GM23338 (cell line): ENCODE results near the gene PPFIBP2.
A peak's percentile ranks its signal among the peaks of the same experiment; 100 is the strongest.

Experiments
- CREB1 ChIP-seq: fragments of 250-450 bp; sonication (Bioruptor Pico); IDR thresholded peaks from 2 replicates; pipeline ENCODE4 v1.5.0; 2020; ENCODE audit warnings: low read depth, mild to moderate bottlenecking, moderate library complexity
- CTCF ChIP-seq, 2 experiments: fragments of 200-600 bp in 1 of 2; sonication (generic) in 1 of 2; conservative IDR thresholded peaks; 2 replicates each; pipeline versions ENCODE4 v1.5.1 to v1.6.1; 2016 to 2017; ENCODE audit warnings: antibody characterized with exemption in 2 of 2, low read depth in 2 of 2, mild to moderate bottlenecking in 2 of 2, moderate library complexity in 1 of 2
- ETS1 ChIP-seq: IDR thresholded peaks from 2 replicates; pipeline ENCODE4 v1.6.1; 2016; ENCODE audit warnings: antibody characterized with exemption
- EZH2 ChIP-seq: fragments of 200-600 bp; sonication (generic); IDR thresholded peaks from one replicate; pipeline ENCODE4 v1.8.0; 2017; ENCODE audit warnings: antibody characterized with exemption, mild to moderate bottlenecking, low read depth; ENCODE audit not compliant: unreplicated experiment
- JUNB ChIP-seq: IDR thresholded peaks from one replicate; pipeline ENCODE4 v1.6.1; 2016; ENCODE audit warnings: antibody characterized with exemption; ENCODE audit not compliant: unreplicated experiment
- POLR2AphosphoS5 ChIP-seq: IDR thresholded peaks from 2 replicates; pipeline ENCODE4 v1.6.1; 2016; ENCODE audit warnings: antibody characterized with exemption, low read depth
- REST ChIP-seq: IDR thresholded peaks from one replicate; pipeline ENCODE4 v1.6.1; 2018; ENCODE audit warnings: antibody characterized with exemption; ENCODE audit not compliant: unreplicated experiment
- STAT1 ChIP-seq: IDR thresholded peaks from one replicate; pipeline ENCODE4 v1.6.1; 2016; ENCODE audit warnings: antibody characterized with exemption; ENCODE audit not compliant: unreplicated experiment

- TF ChIP-seq POLR2AphosphoS5 (no peak), CTCF (conservative IDR thresholded peaks at IDR 0.05; ENCODE audit: low read depth in 2 of 2) (peak; percentile 78 to 96), REST (no peak), EZH2 (no peak), ETS1 (no peak), JUNB (no peak), STAT1 (no peak), CREB1 (CRISPR knock-in tag) (0 out of 2 replicates have a peak, but pooled peaks have one; percentile 8)
Measured at GRCh38 chr11:7548659-7549274, 35.0 kb downstream of the PPFIBP2 start.
